HG02981 (cell line): ENCODE results near the gene ZNF79.

ENCODE experiments used
- ATAC-seq: cut with Tn5 transposase; IDR thresholded peaks from one replicate; pipeline ENCODE4 v1.9.1; 2021; ENCODE audit warnings: mild to moderate bottlenecking, moderate library complexity; ENCODE audit not compliant: unreplicated experiment

Gene ZNF79

GRCh38 chr9:127423934-127424675 lies at the start of gene ZNF79:
ZNF79 (plus strand) TSS chr9:127424382; CDS start chr9:127424788, 406 bp downstream.
- ATAC-seq: peak; percentile 81

- ATAC-seq: no peak
Measured at GRCh38 chr9:127380479-127380878, 43.7 kb upstream of the ZNF79 start.

DNA sequence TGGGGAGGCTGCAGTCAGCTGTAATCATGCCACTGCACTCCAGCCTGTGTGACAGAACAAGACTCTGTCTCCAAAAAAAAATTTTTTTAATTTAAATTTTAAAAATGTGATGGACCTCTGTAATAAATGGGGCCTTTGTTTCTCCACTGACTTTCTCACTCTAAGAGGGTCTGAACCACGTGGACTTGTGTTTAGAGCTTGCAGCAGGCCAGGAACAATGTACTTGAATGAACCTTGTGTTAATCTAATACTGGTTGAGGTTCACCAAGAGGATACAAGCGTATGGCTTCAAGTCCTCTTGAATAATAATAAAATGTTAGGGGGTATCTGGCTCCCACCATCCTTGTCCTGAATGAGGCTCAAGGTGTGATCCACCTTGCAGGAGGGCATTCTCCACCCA lies 41.6 kb upstream of the ZNF79 start:
- no peak for ATAC-seq

GRCh38 chr9:127384016-127384730 lies 40.0 kb upstream of the ZNF79 start:
- no peak for ATAC-seq

GRCh38 chr9:127384901-127385300 lies 39.3 kb upstream of the ZNF79 start:
- no peak for ATAC-seq

DNA sequence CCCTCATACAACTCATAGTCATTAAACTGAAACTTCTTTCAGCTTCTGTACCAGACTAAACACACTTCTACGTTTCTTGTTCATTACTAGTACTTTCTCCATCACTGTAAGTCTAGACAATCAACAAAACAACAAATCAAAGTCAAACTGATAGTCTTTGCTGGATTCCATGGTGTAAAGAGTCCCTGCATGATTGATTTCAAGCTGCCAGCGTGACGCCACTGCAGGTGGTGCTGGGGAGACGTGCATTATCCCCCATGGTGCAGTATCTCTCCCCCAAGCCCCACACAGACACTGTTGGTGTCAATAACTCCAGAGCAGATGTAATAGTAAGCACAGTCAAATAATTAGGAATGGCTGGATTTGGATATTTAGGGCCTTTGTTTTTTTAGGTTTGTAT lies 37.9 kb upstream of the ZNF79 start:
- ATAC-seq: no peak

DNA sequence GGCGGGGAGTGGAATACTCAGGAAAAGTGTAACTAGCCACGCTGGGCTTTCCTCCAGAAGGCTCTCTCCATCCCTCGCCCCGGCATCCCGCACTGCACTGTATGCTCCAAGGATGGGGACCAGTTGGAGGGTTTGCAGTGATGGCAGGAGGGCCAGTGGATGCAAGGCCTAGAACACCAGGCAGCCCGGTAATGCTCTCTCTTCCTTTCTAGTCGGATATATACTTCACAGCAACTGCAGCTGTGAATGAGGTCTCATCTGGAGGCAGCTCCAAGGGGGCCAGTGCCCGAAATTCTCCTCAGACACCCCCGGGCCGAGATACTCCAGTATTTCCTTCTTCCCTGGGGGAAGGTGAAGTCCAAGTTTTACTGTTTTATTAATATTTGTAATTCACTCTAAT lies 37.2 kb upstream of the ZNF79 start:
- no peak for ATAC-seq

DNA sequence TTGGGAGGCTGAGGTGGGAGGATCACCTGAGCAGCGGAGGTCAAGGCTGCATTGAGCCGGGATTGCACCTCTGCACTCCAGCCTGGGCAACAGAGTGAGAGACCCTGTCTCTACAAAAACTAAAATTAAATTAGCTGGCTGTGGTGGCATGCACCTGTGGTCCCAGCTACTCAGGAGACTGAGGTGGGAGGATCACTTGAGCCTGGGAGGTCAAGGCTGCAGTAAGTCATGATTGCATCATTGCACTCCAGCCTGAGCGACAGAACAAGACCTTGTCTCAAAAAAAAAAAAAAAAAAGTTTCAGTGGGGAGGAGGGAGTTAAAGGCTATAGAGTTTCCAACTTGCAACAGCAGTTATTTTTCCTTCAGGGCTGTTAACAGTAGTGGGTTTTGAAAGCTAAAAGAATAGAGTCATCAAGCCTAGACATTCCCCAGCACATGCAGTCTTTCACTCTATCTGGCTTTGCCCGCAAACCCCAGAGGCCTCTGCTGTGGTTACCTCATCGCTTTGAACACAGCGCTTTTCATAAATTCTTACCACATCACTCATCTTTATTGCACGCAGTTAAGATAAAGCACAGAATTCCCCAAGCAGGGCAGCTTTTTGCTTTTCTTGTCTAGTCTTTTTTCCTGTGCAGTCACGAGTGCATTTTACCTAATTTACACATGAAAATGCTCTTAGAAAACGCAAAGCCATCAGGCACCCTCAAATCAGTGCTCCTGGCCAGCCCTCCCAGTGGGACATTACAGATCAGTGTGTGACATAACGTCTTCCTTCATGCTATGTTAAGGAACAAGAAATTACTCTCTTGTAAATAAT lies 35.9 kb upstream of the ZNF79 start:
- peak; percentile 85 for ATAC-seq

- ATAC-seq: no peak
Measured at GRCh38 chr9:127388856-127389238, 35.3 kb upstream of the ZNF79 start.

GRCh38 chr9:127389381-127390247 lies 34.6 kb upstream of the ZNF79 start:
- ATAC-seq: no peak

DNA sequence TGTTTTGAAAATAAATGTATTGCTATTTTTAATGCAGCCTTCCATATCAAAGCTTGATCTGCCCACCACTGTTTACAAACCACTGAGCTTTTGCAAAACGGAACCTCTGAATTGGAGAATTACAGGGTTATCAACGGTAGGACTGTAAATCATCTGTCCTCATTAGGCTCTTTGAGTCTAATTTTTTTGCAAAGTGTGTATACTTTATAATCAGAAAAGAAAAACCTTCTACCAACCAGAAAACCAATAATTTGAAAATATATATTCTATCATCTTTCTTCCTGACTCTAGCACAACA lies 34.0 kb upstream of the ZNF79 start:
- no peak for ATAC-seq

DNA sequence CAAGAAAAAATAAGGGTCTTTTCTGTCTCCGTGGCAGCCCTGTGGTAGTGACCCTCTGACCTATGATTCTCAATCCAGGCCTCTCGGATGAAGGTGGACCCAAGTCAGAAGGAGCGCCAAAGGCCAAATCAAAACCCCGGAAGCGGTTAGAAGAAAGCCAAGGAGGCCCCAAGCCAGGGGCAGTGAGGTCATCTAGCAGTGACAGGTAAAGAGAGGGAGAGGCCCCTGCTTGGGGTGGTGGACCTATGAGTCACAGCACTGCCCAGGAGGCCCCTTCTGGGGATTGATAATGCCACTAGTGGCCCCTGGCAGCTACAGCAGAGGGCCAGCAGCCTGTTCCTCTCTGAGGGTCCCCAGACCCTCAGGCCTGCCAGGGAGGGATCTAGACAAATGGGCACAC lies 33.6 kb upstream of the ZNF79 start:
- no peak for ATAC-seq

GRCh38 chr9:127392166-127392565 lies 32.0 kb upstream of the ZNF79 start:
- ATAC-seq: no peak

DNA sequence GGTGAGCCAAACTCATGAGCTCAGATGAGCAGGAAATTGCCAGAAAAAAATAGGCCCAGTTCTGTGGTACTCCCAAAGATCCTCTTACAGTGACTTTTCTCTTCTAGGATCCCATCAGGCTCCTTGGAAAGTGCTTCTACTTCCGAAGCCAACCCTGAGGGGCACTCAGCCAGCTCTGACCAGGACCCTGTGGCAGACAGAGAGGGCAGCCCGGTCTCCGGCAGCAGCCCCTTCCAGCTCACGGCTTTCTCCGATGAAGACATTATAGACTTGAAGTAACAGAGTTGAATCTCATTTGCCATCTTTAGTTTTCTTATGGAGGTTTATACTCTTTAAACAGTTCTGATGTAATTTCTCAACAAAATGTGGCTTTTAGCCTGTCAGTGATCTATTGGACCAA lies 31.2 kb upstream of the ZNF79 start:
- ATAC-seq: no peak

- ATAC-seq: no peak
Measured at GRCh38 chr9:127393645-127394044, 30.5 kb upstream of the ZNF79 start.

DNA sequence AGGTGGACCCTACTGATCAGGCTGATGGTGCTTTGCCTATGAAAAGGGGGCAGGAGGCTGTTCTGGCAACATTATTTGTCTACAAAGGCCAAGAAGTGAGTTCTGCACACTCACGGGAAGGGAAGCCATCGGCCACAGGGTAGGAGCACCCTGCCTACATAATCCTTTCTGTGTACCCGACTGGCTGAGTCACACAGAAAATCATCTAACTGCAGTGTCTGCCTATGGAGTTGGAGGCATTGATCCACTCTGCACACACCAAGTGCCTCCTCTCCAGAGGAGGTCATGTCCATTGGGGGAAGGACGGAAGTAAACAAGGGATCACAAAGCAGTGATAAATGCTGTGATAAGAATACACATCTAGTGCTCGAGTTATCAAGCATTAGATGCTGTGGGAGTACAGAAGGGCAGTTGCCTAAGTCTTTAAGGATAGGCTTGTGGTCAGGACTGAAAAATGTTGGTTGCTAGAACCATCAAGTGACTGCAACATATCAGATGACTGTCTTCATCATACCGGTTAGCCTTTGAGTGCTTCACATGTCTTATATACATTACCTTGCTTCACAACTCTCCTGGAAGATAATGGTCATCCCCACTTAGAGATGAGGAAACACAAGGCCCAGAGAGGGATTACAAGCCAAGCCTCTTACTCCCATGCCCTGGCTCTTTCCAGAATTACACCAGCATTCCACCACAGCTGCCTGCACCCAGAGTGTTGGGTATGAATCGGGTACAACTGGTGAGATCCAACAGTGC lies 28.5 kb upstream of the ZNF79 start:
- no peak for ATAC-seq

DNA sequence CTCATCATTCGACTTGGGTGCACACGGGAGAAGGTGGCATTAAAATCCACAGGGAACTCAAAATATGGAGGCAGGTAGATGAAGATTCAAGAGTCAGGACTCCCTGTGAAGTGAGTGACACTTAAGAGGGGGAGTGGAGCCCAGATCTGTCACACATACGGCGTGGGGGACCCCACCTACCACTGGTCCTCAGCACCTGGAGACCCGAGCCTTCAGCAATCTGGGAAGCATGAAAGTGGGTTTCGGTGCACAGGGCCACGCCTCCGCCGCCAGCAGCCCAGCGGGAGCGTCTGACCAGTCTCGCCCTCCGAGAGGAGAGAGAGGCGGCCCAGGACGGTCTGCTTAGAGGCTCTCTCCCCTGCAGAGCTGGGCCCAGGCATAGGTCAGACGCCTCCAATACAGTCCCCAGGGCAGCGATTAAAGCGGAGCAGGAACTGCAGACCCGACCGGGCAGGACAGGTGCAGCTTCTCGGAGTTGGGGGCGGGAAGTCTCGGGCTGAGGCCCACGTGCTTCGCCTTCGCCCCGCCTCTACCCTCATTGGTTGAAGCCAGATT lies 27.9 kb upstream of the ZNF79 start:
- ATAC-seq: no peak

DNA sequence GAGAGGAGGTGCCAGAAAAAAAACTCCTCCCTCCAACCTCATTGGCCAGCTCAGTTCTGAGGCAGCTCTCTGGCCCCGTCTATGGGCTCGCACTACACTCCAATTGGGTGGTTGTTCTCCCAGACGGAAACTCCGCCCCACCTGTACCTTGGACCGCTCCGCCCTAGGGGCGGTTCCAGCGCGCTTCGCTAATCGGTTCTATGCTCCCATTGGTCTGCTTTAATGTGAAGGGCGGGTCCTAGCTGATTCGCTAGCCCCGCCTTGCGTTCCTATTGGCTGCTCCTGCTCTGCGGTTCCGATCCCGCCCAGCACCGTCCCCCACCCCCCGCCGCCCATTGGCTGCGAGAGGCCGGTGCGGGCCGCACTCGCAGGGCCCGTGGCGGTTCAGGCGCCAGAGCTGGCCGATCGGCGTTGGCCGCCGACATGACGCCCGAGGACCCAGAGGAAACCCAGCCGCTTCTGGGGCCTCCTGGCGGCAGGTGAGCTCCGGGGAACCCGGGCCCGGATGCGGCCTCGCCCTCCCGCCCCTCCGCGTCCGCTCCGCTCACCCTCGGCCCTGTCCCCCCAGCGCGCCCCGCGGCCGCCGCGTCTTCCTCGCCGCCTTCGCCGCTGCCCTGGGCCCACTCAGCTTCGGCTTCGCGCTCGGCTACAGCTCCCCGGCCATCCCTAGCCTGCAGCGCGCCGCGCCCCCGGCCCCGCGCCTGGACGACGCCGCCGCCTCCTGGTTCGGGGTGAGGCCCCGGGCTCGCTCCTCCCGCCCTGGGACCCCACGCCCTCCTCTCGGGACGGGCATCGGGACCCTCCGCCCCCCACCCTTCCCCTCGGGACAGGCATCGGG lies 27.2 kb upstream of the ZNF79 start, which contains the start of gene SLC2A8:
Gene SLC2A8 (plus strand): TSS at position 362 of the 838 bp plus-strand sequence. CDS start 62 bp downstream, at position 424.
- peak; percentile 92 for ATAC-seq
